IMR-90 (cell line): ENCODE results near the gene SDC1. TPM values are rescaled to one million over a fixed set of nuclear protein-coding genes. Genes with fewer than 3 reads are reported as not detected.

Experiments used
- ATAC-seq: fragments of 200-7000 bp; cut with Tn5 transposase; 2 replicates; pipeline ENCODE4 v1.9.1; 2020; ENCODE audit warnings: low read depth, mild to moderate bottlenecking, moderate library complexity
- BruUV-seq: library from RNA; stranded (reverse); fragments of 400-500 nt; replicated peaks from 2 replicates; lab custom pipeline; 2021; lab: Mats Ljungman, UMichigan
- CTCF ChIA-PET: fragments of 300-600 bp; formaldehyde crosslinking; extraction: SDS; loops from one replicate; lab custom pipeline; 2021; ENCODE audit warnings: antibody characterized with exemption; lab: Yijun Ruan, JAX
- POLR2A ChIA-PET: fragments of 300-600 bp; sonication (Branson Sonifier 250); formaldehyde crosslinking; loops from one replicate; lab custom pipeline; 2022; ENCODE audit warnings: antibody characterized with exemption; ENCODE audit not compliant: unreplicated experiment; lab: Charles Lee
- DNase-seq: peaks from one replicate; pipeline ENCODE4 v3.0.0; 2013
- H2AFZ ChIP-seq: replicated peaks from 2 replicates; pipeline ENCODE3; 2013; ENCODE audit warnings: low read length, mild to moderate bottlenecking; ENCODE audit not compliant: poor library complexity
- H2AK5ac ChIP-seq: 2 replicates; pipeline ENCODE4 v1.6.1; 2013; ENCODE audit warnings: low read depth, low read length, inconsistent platforms
- H2AK9ac ChIP-seq: replicated peaks from 2 replicates; pipeline ENCODE3; 2013; ENCODE audit warnings: mild to moderate bottlenecking, low read depth, low read length, moderate library complexity; ENCODE audit not compliant: poor library complexity
- H2BK120ac ChIP-seq: 2 replicates; pipeline ENCODE4 v1.6.1; 2013; ENCODE audit warnings: low read depth, low read length, inconsistent platforms
- H2BK15ac ChIP-seq: 3 replicates; pipeline ENCODE4 v1.6.1; 2013; ENCODE audit warnings: low read depth, low read length, inconsistent platforms
- H2BK20ac ChIP-seq: 2 replicates; pipeline ENCODE4 v1.6.1; 2013; ENCODE audit warnings: low read depth, mild to moderate bottlenecking, inconsistent platforms, low read length, moderate library complexity
- H2BK5ac ChIP-seq: 2 replicates; pipeline ENCODE4 v1.6.1; 2013; ENCODE audit warnings: mild to moderate bottlenecking, low read depth, low read length, inconsistent platforms; ENCODE audit not compliant: poor library complexity, severe bottlenecking
- H3K14ac ChIP-seq: replicated peaks from 2 replicates; pipeline ENCODE4 v1.6.1; 2013; ENCODE audit warnings: low read depth, low read length, inconsistent platforms
- H3K18ac ChIP-seq: 2 replicates; pipeline ENCODE4 v1.6.1; 2013; ENCODE audit warnings: low read depth, low read length, control low read depth
- H3K23ac ChIP-seq: 2 replicates; pipeline ENCODE4 v1.6.1; 2013; ENCODE audit warnings: low read depth, low read length, inconsistent platforms
- H3K27ac ChIP-seq: 2 replicates; pipeline ENCODE4 v1.5.1; 2013; ENCODE audit warnings: mild to moderate bottlenecking, control low read depth, low read length; ENCODE audit not compliant: insufficient read depth
- H3K27me3 ChIP-seq: 2 replicates; pipeline ENCODE4 v1.6.1; 2013; ENCODE audit warnings: low read length; ENCODE audit not compliant: control insufficient read depth, insufficient read depth
- H3K36me3 ChIP-seq: 2 replicates; pipeline ENCODE4 v1.6.1; 2013; ENCODE audit warnings: low read length, mixed read lengths; ENCODE audit not compliant: control insufficient read depth, insufficient read depth
- H3K4ac ChIP-seq: 2 replicates; pipeline ENCODE4 v1.6.1; 2013; ENCODE audit warnings: low read depth, low read length, inconsistent platforms
- H3K4me1 ChIP-seq: 2 replicates; pipeline ENCODE4 v1.6.1; 2013; ENCODE audit warnings: low read length, mixed read lengths; ENCODE audit not compliant: control insufficient read depth, insufficient read depth
- H3K4me2 ChIP-seq: 2 replicates; pipeline ENCODE4 v1.6.1; 2013; ENCODE audit warnings: low read depth, mild to moderate bottlenecking, control low read depth, low read length, moderate library complexity
- H3K4me3 ChIP-seq: 2 replicates; pipeline ENCODE4 v1.5.1; 2013; ENCODE audit warnings: low read depth, mild to moderate bottlenecking, control low read depth, low read length, moderate library complexity; ENCODE audit not compliant: insufficient read depth
- H3K56ac ChIP-seq: 2 replicates; pipeline ENCODE4 v1.6.1; 2013; ENCODE audit warnings: low read length, inconsistent platforms; ENCODE audit not compliant: insufficient read depth; ENCODE audit errors: extremely low read depth
- H3K79me1 ChIP-seq, 2 experiments: 2 replicates each; pipeline ENCODE4 v1.6.1; 2013; ENCODE audit warnings: low read length in 2 of 2, inconsistent platforms in 1 of 2, low read depth in 1 of 2
- H3K9ac ChIP-seq: 2 replicates; pipeline ENCODE4 v1.6.1; 2013; ENCODE audit warnings: low read depth, low read length, control low read depth
- H3K9me1 ChIP-seq: 2 replicates; pipeline ENCODE4 v1.6.1; 2013; ENCODE audit warnings: low read length, inconsistent platforms; ENCODE audit not compliant: insufficient read depth
- H3K9me3 ChIP-seq: 2 replicates; pipeline ENCODE4 v1.6.1; 2013; ENCODE audit warnings: low read length; ENCODE audit not compliant: control insufficient read depth, insufficient read depth
- H4K20me1 ChIP-seq: 2 replicates; pipeline ENCODE4 v1.6.1; 2013; ENCODE audit warnings: low read length, inconsistent platforms; ENCODE audit not compliant: insufficient read depth
- H4K5ac ChIP-seq: 2 replicates; pipeline ENCODE4 v1.6.1; 2013; ENCODE audit warnings: mild to moderate bottlenecking, low read depth, low read length, control low read depth
- H4K8ac ChIP-seq, 2 experiments: 2 replicates each; pipeline ENCODE4 v1.6.1; 2013; ENCODE audit warnings: low read depth in 2 of 2, low read length in 2 of 2, control low read depth in 1 of 2, inconsistent platforms in 1 of 2
- H4K91ac ChIP-seq: 2 replicates; pipeline ENCODE4 v1.6.1; 2013; ENCODE audit warnings: low read depth, low read length, inconsistent platforms; ENCODE audit not compliant: insufficient read depth
- BHLHE40 ChIP-seq: fragments of 150-350 bp; IDR thresholded peaks from 2 replicates; pipeline ENCODE4 v1.6.1; 2016; ENCODE audit warnings: mild to moderate bottlenecking, low read depth, low read length
- CEBPB ChIP-seq: IDR thresholded peaks from 2 replicates; pipeline ENCODE4 v1.6.1; 2012; ENCODE audit warnings: low read depth, low read length, improper control_type of control experiment
- CHD1 ChIP-seq: IDR thresholded peaks from 2 replicates; pipeline ENCODE4 v1.6.1; 2012; ENCODE audit warnings: low read depth, low read length, improper control_type of control experiment
- MAFK ChIP-seq: IDR thresholded peaks from 2 replicates; pipeline ENCODE4 v1.6.1; 2012; ENCODE audit warnings: low read depth, low read length, improper control_type of control experiment
- MXI1 ChIP-seq: IDR thresholded peaks from 2 replicates; pipeline ENCODE4 v1.6.1; 2012; ENCODE audit warnings: low read depth, mild to moderate bottlenecking, low read length, moderate library complexity, borderline replicate concordance
- NFE2L2 ChIP-seq: fragments of 150-350 bp; IDR thresholded peaks from 2 replicates; pipeline ENCODE4 v1.6.1; 2016; ENCODE audit warnings: low read depth, mild to moderate bottlenecking, low read length
- POLR2A ChIP-seq: IDR thresholded peaks from 2 replicates; pipeline ENCODE4 v1.6.1; 2012; ENCODE audit warnings: mild to moderate bottlenecking, low read depth, low read length
- RAD21 ChIP-seq: IDR thresholded peaks from 2 replicates; pipeline ENCODE4 v1.6.1; 2012; ENCODE audit warnings: low read length, improper control_type of control experiment
- RCOR1 ChIP-seq: IDR thresholded peaks from 2 replicates; pipeline ENCODE4 v1.6.1; 2012; ENCODE audit warnings: mild to moderate bottlenecking, low read length, improper control_type of control experiment; ENCODE audit not compliant: insufficient replicate concordance
- RFX5 ChIP-seq: IDR thresholded peaks from 2 replicates; pipeline ENCODE4 v1.8.0; 2012; ENCODE audit warnings: low read depth, mild to moderate bottlenecking, low read length, moderate library complexity
- SMC3 ChIP-seq: fragments of 150-350 bp; IDR thresholded peaks from 2 replicates; pipeline ENCODE4 v1.6.1; 2016; ENCODE audit warnings: low read depth, mild to moderate bottlenecking, antibody characterized with exemption, low read length, moderate library complexity
- WGBS, 2 experiments: methylation state at CpG; one replicate each; pipeline versions ENCODE4 v1.1.5 to v1.1.7; 2013; ENCODE audit warnings: missing lambda C conversion rate in 2 of 2; ENCODE audit not compliant: insufficient read length in 1 of 2; ENCODE audit errors: extremely low coverage in 2 of 2; 5-methylcytosine and 5-hydroxymethylcytosine counted together
- dilution Hi-C: fragments of 300-500 bp; cut with HindIII; formaldehyde crosslinking; loops from one replicate; pipeline ENCODE4 v1.14.3; 2018; ENCODE audit warnings: low sequenced_read_pairs; ENCODE audit not compliant: unreplicated experiment
- in situ Hi-C: fragments of 300-500 bp; cut with MboI; formaldehyde crosslinking; loops from 3 replicates; pipeline ENCODE4 v1.14.3; 2019; ENCODE audit warnings: low sequenced_read_pairs, inconsistent platforms, mixed read lengths
- intact Hi-C: fragments of 100-400 bp; cut with micrococcal nuclease; formaldehyde crosslinking; loops from 2 replicates; pipeline ENCODE4 v1.10.0; 2022
- polyA plus RNA-seq, 3 experiments: library from polyadenylated mRNA; depleted of rRNA; stranded (reverse); fragments of >200 nt; gene quantifications; 2 replicates each; pipeline ENCODE4 v1.2.3, GENCODE V29; 2012; ENCODE audit warnings: low replicate concordance in 1 of 3
- total RNA-seq: library from RNA; depleted of rRNA; stranded (reverse); fragments of >200 nt; gene quantifications from 2 replicates; pipeline ENCODE4 v1.2.3, GENCODE V29; 2012
- TF ChIP-seq, protein P1 (sequence below): conservative IDR thresholded peaks from 2 replicates; pipeline ENCODE4 v1.5.1; 2012; ENCODE audit warnings: mild to moderate bottlenecking, low read depth, low read length, improper control_type of control experiment
- TF ChIP-seq, protein P2 (sequence below): fragments of 150-350 bp; IDR thresholded peaks from 2 replicates; pipeline ENCODE4 v1.6.1; 2017; ENCODE audit warnings: mild to moderate bottlenecking, antibody characterized with exemption, low read length, low read depth
- TF ChIP-seq, protein P3 (sequence below): fragments of 150-350 bp; IDR thresholded peaks from 2 replicates; pipeline ENCODE4 v1.6.1; 2016; ENCODE audit warnings: low read depth, mild to moderate bottlenecking, low read length, moderate library complexity, borderline replicate concordance

Gene SDC1
- total and polyA plus RNA-seq, 2 of the 4 experiments (the other 2 are of a cell fraction), result 22.0 to 28.3 TPM

DNA sequence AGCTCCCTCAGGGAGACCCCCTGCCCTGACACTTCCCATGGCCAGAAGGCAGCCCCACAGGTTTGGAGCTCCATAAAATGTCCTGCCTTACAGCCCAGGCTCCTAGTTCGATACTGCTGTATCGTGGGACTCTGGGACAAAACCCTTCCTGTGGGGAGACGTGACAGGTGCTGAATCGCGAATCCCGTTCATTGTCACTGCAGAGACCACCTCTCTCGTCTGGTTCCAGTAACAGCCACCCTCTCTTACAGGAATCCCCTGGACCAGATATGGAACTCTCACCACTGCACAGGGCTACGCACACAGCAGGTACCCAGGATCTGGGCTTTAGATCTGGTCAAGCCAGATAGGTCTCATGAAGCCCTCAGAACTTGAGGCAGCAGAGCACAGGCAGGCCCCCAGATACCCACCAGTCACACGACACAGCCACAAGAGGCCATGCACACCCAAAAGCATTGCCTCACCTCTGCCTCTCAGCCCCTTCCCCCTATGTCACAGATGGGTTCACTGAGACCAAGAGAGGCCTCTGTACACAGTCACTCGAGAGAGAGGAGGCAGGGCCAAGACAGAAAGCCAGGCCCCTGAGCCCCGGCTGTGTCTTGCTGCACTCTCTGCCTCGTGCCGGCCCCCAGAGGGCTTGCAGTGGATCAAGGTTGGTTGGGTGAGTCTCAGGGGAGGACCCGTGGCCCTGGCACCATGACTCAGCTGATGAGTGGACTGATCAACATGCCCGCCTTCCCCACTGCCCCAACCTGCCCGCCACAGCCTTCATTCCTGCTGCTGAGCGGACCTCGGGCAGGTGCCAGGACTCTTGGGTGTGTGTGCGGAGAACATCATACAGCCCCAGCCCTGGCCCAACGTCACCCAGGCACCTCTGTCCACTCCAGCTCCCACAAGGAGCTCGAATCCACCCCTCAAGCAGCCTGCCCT is 7.6 kb downstream of the SDC1 start:
- in situ Hi-C loops (no loop called here), dilution Hi-C loops (no loop called here), intact Hi-C loops (no loop called here)
- BruUV-seq, result no TSS peak
- H3K9me3 ChIP-seq, result no peaks in the 10 kb centered on the region
- no peak overlapping the region for H3K18ac ChIP-seq
- H3K4ac ChIP-seq, result no peak overlapping the region
- H3K79me1 ChIP-seq, result peaks cover 0 to 41% of the 10 kb centered on the region in 2 experiments; a peak in 2 of 4 replicates
- H3K4me2 ChIP-seq, result no peak overlapping the region
- H3K23ac ChIP-seq, result no peak overlapping the region
- H4K91ac ChIP-seq, result no peak overlapping the region
- H2AK9ac ChIP-seq, result no peak overlapping the region
- H3K36me3 ChIP-seq, result no peaks in the 10 kb centered on the region
- no peak overlapping the region for H2BK120ac ChIP-seq
- H3K27ac ChIP-seq, result no peak overlapping the region
- WGBS, 2 experiments, result 96% methylated on average over 8 of the region's 21 CpGs; no CpG with 5 or more reads in 1 of the 2 experiments
- no peak overlapping the region for H3K56ac ChIP-seq
- ChIA-PET POLR2A (no interaction called here), CTCF (no interaction called here)
- H3K27me3 ChIP-seq, result no peaks in the 10 kb centered on the region
- no peak overlapping the region for H3K9ac ChIP-seq
- H4K5ac ChIP-seq, result no peak overlapping the region
- H2BK5ac ChIP-seq, result no peak overlapping the region
- H2BK20ac ChIP-seq, result no peak overlapping the region
- peak overlapping the region; percentile 19; the same call in 1 of the 2 replicates for H2AK5ac ChIP-seq
- H4K20me1 ChIP-seq, result 0 out of 2 replicates have a peak, but pooled peaks cover 3% of the 10 kb centered on the region
- H3K4me3 ChIP-seq, result no peak overlapping the region
- H2BK15ac ChIP-seq, result no peak overlapping the region
- H2AFZ ChIP-seq, result no peak overlapping the region
- H4K8ac ChIP-seq, result no peak overlapping the region
- no peak for DNase-seq
- H3K4me1 ChIP-seq, result peaks cover 23% of the 10 kb centered on the region
- H3K14ac ChIP-seq, result no peak overlapping the region
- H3K9me1 ChIP-seq, result peaks cover 15% of the 10 kb centered on the region
- ATAC-seq, result no peak
- TF ChIP-seq RFX5 (no peak), BHLHE40 (no peak), SMC3 (no peak), RCOR1 (no peak), CEBPB (no peak), RAD21 (no peak), NFE2L2 (no peak), MAFK (no peak), CHD1 (no peak), POLR2A (no peak), MXI1 (no peak)
- TF ChIP-seq, protein P1, sequence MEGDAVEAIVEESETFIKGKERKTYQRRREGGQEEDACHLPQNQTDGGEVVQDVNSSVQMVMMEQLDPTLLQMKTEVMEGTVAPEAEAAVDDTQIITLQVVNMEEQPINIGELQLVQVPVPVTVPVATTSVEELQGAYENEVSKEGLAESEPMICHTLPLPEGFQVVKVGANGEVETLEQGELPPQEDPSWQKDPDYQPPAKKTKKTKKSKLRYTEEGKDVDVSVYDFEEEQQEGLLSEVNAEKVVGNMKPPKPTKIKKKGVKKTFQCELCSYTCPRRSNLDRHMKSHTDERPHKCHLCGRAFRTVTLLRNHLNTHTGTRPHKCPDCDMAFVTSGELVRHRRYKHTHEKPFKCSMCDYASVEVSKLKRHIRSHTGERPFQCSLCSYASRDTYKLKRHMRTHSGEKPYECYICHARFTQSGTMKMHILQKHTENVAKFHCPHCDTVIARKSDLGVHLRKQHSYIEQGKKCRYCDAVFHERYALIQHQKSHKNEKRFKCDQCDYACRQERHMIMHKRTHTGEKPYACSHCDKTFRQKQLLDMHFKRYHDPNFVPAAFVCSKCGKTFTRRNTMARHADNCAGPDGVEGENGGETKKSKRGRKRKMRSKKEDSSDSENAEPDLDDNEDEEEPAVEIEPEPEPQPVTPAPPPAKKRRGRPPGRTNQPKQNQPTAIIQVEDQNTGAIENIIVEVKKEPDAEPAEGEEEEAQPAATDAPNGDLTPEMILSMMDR, result no peak
- TF ChIP-seq, protein P2, sequence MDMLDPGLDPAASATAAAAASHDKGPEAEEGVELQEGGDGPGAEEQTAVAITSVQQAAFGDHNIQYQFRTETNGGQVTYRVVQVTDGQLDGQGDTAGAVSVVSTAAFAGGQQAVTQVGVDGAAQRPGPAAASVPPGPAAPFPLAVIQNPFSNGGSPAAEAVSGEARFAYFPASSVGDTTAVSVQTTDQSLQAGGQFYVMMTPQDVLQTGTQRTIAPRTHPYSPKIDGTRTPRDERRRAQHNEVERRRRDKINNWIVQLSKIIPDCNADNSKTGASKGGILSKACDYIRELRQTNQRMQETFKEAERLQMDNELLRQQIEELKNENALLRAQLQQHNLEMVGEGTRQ, result no peak
- TF ChIP-seq, protein P3, sequence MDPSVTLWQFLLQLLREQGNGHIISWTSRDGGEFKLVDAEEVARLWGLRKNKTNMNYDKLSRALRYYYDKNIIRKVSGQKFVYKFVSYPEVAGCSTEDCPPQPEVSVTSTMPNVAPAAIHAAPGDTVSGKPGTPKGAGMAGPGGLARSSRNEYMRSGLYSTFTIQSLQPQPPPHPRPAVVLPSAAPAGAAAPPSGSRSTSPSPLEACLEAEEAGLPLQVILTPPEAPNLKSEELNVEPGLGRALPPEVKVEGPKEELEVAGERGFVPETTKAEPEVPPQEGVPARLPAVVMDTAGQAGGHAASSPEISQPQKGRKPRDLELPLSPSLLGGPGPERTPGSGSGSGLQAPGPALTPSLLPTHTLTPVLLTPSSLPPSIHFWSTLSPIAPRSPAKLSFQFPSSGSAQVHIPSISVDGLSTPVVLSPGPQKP, result no peak
